ENCODE results near the gene IL27RA.

The IL27RA gene

DNA sequence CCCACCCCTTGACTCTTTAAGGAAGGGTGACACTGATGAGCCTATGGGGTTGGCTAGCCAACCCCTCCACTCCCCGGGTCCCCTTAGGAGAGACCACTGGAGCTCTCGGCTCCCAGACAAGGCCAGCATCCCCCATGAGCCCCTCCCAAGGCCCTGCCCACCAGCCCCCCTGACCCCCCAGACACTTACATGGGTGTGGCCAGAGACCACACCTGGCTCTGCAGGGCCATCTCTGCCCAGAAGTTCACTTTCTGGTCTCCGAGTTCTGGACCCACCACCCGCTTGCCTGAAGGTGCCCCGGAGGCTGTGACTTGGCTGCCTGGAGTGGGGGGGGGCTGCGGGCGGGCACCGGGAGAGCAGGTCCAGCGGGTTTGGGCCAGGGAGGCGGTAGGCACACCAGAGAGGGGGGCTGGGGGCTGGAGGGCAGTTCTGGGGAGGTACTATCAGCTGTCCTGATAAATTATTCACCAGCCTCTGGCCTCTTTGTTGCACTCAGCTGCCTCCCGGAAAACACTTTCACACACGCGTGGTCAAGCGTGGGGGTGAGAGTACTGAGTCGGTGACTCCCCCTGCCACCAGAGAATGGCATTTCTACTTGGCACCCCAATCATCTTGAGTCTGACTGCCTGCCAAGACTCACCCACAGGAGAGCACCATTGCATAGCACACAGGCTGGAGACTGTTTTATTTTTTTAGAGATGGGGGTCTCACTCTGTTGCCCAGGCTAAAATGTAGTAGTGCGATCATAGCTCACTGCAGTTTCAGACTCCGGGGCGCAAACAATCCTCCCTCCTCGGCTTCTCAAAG lies 30.4 kb downstream of the IL27RA start, which contains the start of gene PALM3:
Gene PALM3, minus strand, starts transcription at position 326 of the 807 bp plus-strand sequence. Its CDS starts 96 bp downstream, at position 230.
- no peaks in the 10 kb centered on the region for H3K36me3 ChIP-seq (ENCODE audit: control insufficient read depth, insufficient read depth, low read length)
- no peaks in the 10 kb centered on the region for H3K9me3 ChIP-seq (ENCODE audit: control insufficient read depth, insufficient read depth, low read length)
- peaks cover 22% of the 10 kb centered on the region for H3K27me3 ChIP-seq (ENCODE audit: control insufficient read depth, insufficient read depth, low read length)
- no peak within 1 kb of the TSS for H3K27ac ChIP-seq (ENCODE audit: low read depth, low read length)
- H3K9ac ChIP-seq (ENCODE audit: low read depth, low read length) = no peak within 1 kb of the TSS
- no peaks in the 10 kb centered on the region for H3K4me1 ChIP-seq (ENCODE audit: control insufficient read depth, insufficient read depth, low read length)
- H3K4me3 ChIP-seq (ENCODE audit: low read depth, low read length) = no peak within 1 kb of the TSS

DNA sequence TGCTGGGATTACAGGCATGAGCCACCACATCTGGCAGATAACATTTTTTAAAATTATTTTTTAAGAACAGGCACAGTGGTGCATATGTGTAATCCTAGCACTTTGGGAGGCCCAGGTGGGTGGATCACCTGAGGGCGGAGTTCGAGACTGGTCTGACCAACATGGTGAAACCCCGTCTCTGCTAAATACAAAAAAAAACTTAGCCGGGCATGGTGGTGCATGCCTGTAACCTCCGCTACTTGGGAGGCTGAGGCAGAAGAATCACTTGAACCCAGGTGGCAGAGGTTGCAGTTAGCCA lies 30.9 kb downstream of the IL27RA start:
- H3K4me1 ChIP-seq (ENCODE audit: control insufficient read depth, insufficient read depth, low read length) = no peaks in the 10 kb centered on the region
- H3K9me3 ChIP-seq (ENCODE audit: control insufficient read depth, insufficient read depth, low read length) = no peaks in the 10 kb centered on the region
- H3K9ac ChIP-seq (ENCODE audit: low read depth, low read length) = no peak overlapping the region
- no peak overlapping the region for H3K27ac ChIP-seq (ENCODE audit: low read depth, low read length)
- no peaks in the 10 kb centered on the region for H3K36me3 ChIP-seq (ENCODE audit: control insufficient read depth, insufficient read depth, low read length)
- peaks cover 22% of the 10 kb centered on the region for H3K27me3 ChIP-seq (ENCODE audit: control insufficient read depth, insufficient read depth, low read length)
- no peak overlapping the region for H3K4me3 ChIP-seq (ENCODE audit: low read depth, low read length)

DNA sequence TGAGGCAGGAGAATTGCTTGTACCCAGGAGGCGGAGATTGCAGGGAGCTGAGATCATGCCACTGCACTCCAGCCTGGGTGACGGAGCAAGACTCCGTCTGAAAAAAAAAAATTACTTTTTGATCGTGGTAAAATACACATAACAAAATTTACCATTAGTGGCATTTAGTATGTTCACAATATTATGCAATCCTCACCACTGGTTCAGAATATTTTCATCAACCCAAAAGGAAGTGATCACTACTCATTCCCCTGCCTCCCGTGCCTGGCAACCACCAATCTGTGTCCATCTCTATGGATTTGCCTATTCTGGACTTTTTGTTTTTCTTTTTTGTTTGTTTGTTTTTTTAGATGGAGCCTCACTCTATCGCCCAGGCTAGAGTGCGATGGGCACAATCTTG lies 31.5 kb downstream of the IL27RA start:
- Histone ChIP-seq H3K4me1 (ENCODE audit: control insufficient read depth, insufficient read depth, low read length) (no peaks in the 10 kb centered on the region), H3K9ac (ENCODE audit: low read depth, low read length) (no peak overlapping the region), H3K4me3 (ENCODE audit: low read depth, low read length) (no peak overlapping the region), H3K27me3 (ENCODE audit: control insufficient read depth, insufficient read depth, low read length) (peaks cover 20% of the 10 kb centered on the region), H3K36me3 (ENCODE audit: control insufficient read depth, insufficient read depth, low read length) (no peaks in the 10 kb centered on the region), H3K9me3 (ENCODE audit: control insufficient read depth, insufficient read depth, low read length) (no peaks in the 10 kb centered on the region), H3K27ac (ENCODE audit: low read depth, low read length) (no peak overlapping the region)

- no peaks in the 10 kb centered on the region for H3K4me1 ChIP-seq (ENCODE audit: control insufficient read depth, insufficient read depth, low read length)
- no peaks in the 10 kb centered on the region for H3K9me3 ChIP-seq (ENCODE audit: control insufficient read depth, insufficient read depth, low read length)
- no peak overlapping the region for H3K4me3 ChIP-seq (ENCODE audit: low read depth, low read length)
- no peak overlapping the region for H3K9ac ChIP-seq (ENCODE audit: low read depth, low read length)
- H3K27ac ChIP-seq (ENCODE audit: low read depth, low read length) = no peak overlapping the region
- H3K27me3 ChIP-seq (ENCODE audit: control insufficient read depth, insufficient read depth, low read length) = no peaks in the 10 kb centered on the region
- no peaks in the 10 kb centered on the region for H3K36me3 ChIP-seq (ENCODE audit: control insufficient read depth, insufficient read depth, low read length)
Observed at GRCh38 chr19:14066134-14066533, 34.6 kb downstream of the IL27RA start.

DNA sequence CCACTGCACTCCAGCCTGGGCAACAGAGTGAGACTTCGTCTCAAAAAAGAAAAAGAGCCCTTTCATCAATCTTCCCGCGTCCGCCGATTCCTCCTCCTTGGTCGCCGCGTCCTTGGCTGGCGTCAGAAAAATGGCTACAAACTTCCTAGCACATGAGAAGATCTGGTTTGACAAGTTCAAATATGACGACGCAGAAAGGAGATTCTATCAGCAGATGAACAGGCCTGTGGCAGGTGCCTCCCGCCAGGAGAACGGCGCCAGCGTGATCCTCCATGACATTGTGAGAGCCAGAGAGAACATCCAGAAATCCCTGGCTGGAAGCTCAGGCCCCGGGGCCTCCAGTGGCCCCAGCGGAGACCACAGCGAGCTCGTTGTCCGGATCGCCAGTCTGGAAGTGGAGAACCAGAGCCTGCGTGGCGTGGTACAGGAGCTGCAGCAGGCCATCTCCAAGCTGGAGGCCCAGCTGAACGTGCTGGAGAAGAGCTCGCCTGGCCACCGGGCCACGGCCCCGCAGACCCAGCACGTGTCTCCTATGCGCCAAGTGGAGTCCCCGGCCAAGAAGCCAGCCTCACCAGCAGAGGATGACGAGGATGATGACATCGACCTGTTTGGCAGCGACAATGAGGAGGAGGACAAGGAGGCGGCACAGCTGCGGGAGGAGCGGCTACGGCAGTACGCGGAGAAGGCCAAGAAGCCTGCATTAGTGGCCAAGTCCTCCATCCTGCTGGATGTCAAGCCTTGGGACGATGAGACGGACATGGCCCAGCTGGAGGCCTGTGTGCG lies 38.9 kb downstream of the IL27RA start:
- Histone ChIP-seq H3K4me1 (ENCODE audit: control insufficient read depth, insufficient read depth, low read length) (peaks cover 4% of the 10 kb centered on the region; the same call in 1 of the 2 replicates), H3K9me3 (ENCODE audit: control insufficient read depth, insufficient read depth, low read length) (no peaks in the 10 kb centered on the region), H3K27me3 (ENCODE audit: control insufficient read depth, insufficient read depth, low read length) (peaks cover 37% of the 10 kb centered on the region), H3K4me3 (ENCODE audit: low read depth, low read length) (no peak overlapping the region), H3K9ac (ENCODE audit: low read depth, low read length) (no peak overlapping the region), H3K36me3 (ENCODE audit: control insufficient read depth, insufficient read depth, low read length) (no peaks in the 10 kb centered on the region), H3K27ac (ENCODE audit: low read depth, low read length) (no peak overlapping the region)

GRCh38 chr19:14072535-14073260 lies 41.1 kb downstream of the IL27RA start, which contains the start of gene MISP3:
TSS of gene MISP3 (plus strand) at chr19:14072786. CDS start at chr19:14073310, 524 bp downstream.
- H3K4me3 ChIP-seq (ENCODE audit: low read depth, low read length) = peak within 1 kb of the TSS; percentile 62
- H3K27ac ChIP-seq (ENCODE audit: low read depth, low read length) = no peak within 1 kb of the TSS
- no peaks in the 10 kb centered on the region for H3K9me3 ChIP-seq (ENCODE audit: control insufficient read depth, insufficient read depth, low read length)
- peaks cover 4% of the 10 kb centered on the region; the same call in 1 of the 2 replicates for H3K4me1 ChIP-seq (ENCODE audit: control insufficient read depth, insufficient read depth, low read length)
- no peak within 1 kb of the TSS for H3K9ac ChIP-seq (ENCODE audit: low read depth, low read length)
- H3K36me3 ChIP-seq (ENCODE audit: control insufficient read depth, insufficient read depth, low read length) = no peaks in the 10 kb centered on the region
- H3K27me3 ChIP-seq (ENCODE audit: control insufficient read depth, insufficient read depth, low read length) = peaks cover 46% of the 10 kb centered on the region

GRCh38 chr19:14073261-14073924 lies 41.8 kb downstream of the IL27RA start:
- peaks cover 4% of the 10 kb centered on the region; the same call in 1 of the 2 replicates for H3K4me1 ChIP-seq (ENCODE audit: control insufficient read depth, insufficient read depth, low read length)
- H3K9me3 ChIP-seq (ENCODE audit: control insufficient read depth, insufficient read depth, low read length) = no peaks in the 10 kb centered on the region
- H3K4me3 ChIP-seq (ENCODE audit: low read depth, low read length) = peak overlapping the region; percentile 62
- H3K27ac ChIP-seq (ENCODE audit: low read depth, low read length) = no peak overlapping the region
- H3K9ac ChIP-seq (ENCODE audit: low read depth, low read length) = no peak overlapping the region
- no peaks in the 10 kb centered on the region for H3K36me3 ChIP-seq (ENCODE audit: control insufficient read depth, insufficient read depth, low read length)
- peaks cover 46% of the 10 kb centered on the region for H3K27me3 ChIP-seq (ENCODE audit: control insufficient read depth, insufficient read depth, low read length)

DNA sequence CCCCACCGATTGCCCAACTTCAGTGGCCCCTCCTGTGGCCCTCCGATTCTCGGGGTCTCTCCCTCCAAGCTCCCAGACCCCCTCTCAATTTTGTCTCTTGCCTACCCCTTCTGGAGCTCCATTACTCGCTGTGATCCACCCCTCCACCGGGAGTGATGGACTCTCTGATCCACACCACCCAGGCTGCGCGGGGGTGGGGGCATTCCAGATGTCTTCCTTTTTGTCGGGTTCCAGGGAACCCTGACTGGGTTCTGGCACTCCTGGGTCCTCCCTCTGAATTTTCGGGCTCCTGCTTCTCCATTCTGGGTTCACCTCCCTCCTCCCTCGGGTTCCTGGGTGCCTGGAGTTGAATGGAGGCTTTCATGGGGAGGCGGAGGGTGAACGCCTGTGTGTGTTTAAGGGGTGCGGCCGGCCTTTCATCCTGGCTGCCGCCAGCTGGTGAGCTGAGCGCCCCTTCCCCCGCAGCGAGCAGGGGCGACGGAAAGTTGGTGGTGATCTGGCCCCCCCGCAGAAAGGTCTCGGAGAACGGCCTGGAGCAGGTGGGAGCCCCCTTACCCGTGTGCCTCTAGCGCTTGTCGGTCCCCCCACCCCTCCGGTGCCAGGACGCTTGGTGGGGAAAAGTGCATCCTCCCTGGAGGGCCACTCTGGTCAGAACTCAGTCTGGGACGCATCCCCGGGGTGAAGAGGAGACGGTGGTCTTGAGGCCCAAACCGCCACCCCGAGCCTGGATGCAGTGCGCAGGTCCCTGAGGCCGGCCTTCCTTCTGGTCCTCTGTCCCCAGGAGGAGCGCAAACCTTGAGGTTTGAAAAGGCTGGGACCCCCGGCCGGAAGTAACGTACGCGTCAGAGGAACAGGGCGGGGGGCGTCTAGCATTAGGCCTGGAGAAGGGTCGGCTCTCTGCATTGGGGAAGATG lies 42.6 kb downstream of the IL27RA start:
- H3K27me3 ChIP-seq (ENCODE audit: control insufficient read depth, insufficient read depth, low read length) = peaks cover 46% of the 10 kb centered on the region
- H3K36me3 ChIP-seq (ENCODE audit: control insufficient read depth, insufficient read depth, low read length) = no peaks in the 10 kb centered on the region
- H3K9me3 ChIP-seq (ENCODE audit: control insufficient read depth, insufficient read depth, low read length) = no peaks in the 10 kb centered on the region
- peaks cover 4% of the 10 kb centered on the region; the same call in 1 of the 2 replicates for H3K4me1 ChIP-seq (ENCODE audit: control insufficient read depth, insufficient read depth, low read length)
- H3K27ac ChIP-seq (ENCODE audit: low read depth, low read length) = no peak overlapping the region
- peak overlapping the region; percentile 62 for H3K4me3 ChIP-seq (ENCODE audit: low read depth, low read length)
- no peak overlapping the region for H3K9ac ChIP-seq (ENCODE audit: low read depth, low read length)

GRCh38 chr19:14078411-14078810 lies 46.8 kb downstream of the IL27RA start:
- Histone ChIP-seq H3K9me3 (ENCODE audit: control insufficient read depth, insufficient read depth, low read length) (no peaks in the 10 kb centered on the region), H3K4me3 (ENCODE audit: low read depth, low read length) (no peak overlapping the region), H3K27ac (ENCODE audit: low read depth, low read length) (no peak overlapping the region), H3K9ac (ENCODE audit: low read depth, low read length) (no peak overlapping the region), H3K36me3 (ENCODE audit: control insufficient read depth, insufficient read depth, low read length) (no peaks in the 10 kb centered on the region), H3K27me3 (ENCODE audit: control insufficient read depth, insufficient read depth, low read length) (peaks cover 29% of the 10 kb centered on the region), H3K4me1 (ENCODE audit: control insufficient read depth, insufficient read depth, low read length) (no peaks in the 10 kb centered on the region; the same call in 1 of the 2 replicates)

Data from HUES48 (cell line).